ENCODE measurements around the gene APOM. TPM values are rescaled to one million over a fixed set of nuclear protein-coding genes. Genes with fewer than 3 reads are reported as not detected.

Gene APOM
- total RNA-seq, 1 donor from 2014 or later, result 2.2 TPM

DNA sequence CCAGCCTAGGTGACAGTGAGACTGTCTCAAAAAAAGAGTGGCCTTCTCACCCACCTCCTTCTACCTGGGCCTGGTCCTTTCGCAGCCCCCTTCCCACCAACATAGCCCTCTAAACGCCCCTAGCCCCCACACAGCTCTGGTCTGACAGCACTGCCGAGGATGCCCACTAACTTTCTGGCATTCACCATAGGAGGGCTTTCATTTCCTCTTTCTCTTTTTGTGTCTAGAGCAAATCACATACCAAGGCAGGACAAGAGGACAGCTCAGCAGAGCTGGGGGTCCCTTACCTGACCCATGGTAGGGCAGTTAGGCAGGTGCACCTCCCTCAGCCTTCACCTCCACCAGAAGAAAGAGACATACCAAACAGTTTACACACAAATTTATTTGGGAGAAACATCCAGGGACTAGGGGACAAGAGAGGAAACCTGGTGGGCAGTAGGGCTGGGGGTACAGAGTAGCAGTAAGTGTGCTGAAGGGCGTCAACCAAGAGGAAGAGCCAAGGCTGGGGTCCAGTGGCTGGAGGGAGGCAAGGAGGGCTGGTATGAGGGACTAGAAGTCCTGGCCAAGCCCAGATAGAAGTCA is 20.7 kb downstream of the APOM start:
- H3K4me1 Mint-ChIP-seq, result peaks cover 26% of the 10 kb centered on the region
- ChIA-PET CTCF (interaction anchor here (0.8 kb wide), 1 partner anchor 277 kb away, joined by 3 read pairs; no protein-coding TSS in a partner anchor), POLR2A (interaction anchor here (0.6 to 1.0 kb wide), 3 partner anchors 13 to 135 kb away, joined by 3 read pairs; no protein-coding TSS in a partner anchor)
- intact Hi-C loops (cut with micrococcal nuclease), result no loop called here
- DNase-seq, result no peak
- peaks cover 26% of the 10 kb centered on the region for H3K36me3 Mint-ChIP-seq (ENCODE audit: low read depth)
- TF ChIP-seq, protein P1, sequence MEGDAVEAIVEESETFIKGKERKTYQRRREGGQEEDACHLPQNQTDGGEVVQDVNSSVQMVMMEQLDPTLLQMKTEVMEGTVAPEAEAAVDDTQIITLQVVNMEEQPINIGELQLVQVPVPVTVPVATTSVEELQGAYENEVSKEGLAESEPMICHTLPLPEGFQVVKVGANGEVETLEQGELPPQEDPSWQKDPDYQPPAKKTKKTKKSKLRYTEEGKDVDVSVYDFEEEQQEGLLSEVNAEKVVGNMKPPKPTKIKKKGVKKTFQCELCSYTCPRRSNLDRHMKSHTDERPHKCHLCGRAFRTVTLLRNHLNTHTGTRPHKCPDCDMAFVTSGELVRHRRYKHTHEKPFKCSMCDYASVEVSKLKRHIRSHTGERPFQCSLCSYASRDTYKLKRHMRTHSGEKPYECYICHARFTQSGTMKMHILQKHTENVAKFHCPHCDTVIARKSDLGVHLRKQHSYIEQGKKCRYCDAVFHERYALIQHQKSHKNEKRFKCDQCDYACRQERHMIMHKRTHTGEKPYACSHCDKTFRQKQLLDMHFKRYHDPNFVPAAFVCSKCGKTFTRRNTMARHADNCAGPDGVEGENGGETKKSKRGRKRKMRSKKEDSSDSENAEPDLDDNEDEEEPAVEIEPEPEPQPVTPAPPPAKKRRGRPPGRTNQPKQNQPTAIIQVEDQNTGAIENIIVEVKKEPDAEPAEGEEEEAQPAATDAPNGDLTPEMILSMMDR (IDR thresholded peaks at IDR 0.05), result no peak
- H3K9me3 Mint-ChIP-seq, result no peaks in the 10 kb centered on the region
- no peak overlapping the region for H3K4me3 Mint-ChIP-seq
- peak overlapping the region; percentile 27 for H3K27ac Mint-ChIP-seq
- peak; percentile 20 for ATAC-seq (ENCODE audit: low read depth)
- no peaks in the 10 kb centered on the region for H3K27me3 Mint-ChIP-seq

DNA sequence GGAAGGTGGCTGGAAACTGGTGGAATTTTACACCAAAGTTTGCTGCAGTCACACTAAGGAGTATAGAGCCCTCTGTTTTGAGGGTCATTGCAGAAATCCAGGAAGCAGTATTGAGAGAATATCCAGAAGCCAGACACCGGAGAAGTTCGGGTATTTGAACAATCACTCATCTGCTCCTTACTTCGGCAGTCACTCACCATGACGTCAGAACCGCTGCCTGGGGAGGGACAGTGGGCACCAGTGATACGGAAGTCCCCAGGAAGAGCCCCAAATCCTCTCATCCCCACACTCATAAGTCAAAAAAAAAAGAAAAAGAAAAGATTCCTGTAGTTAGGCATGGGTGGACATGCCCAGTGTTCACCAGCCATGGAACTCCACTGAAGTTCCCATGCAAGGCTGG is 21.2 kb downstream of the APOM start:
- no peak for ATAC-seq (ENCODE audit: low read depth)
- H3K4me3 Mint-ChIP-seq, result no peak overlapping the region
- intact Hi-C loops (cut with micrococcal nuclease), result no loop called here
- TF ChIP-seq, protein P1 (IDR thresholded peaks at IDR 0.05), result no peak
- peaks cover 31% of the 10 kb centered on the region for H3K4me1 Mint-ChIP-seq
- H3K9me3 Mint-ChIP-seq, result no peaks in the 10 kb centered on the region
- H3K27ac Mint-ChIP-seq, result no peak overlapping the region
- H3K36me3 Mint-ChIP-seq (ENCODE audit: low read depth), result peaks cover 22% of the 10 kb centered on the region
- DNase-seq, result no peak
- POLR2A ChIA-PET, result interaction anchor here (1.0 kb wide), 1 partner anchor 61 kb away, joined by 3 read pairs; no protein-coding TSS in a partner anchor
- H3K27me3 Mint-ChIP-seq, result no peaks in the 10 kb centered on the region
- CTCF ChIA-PET, result no interaction called here

DNA sequence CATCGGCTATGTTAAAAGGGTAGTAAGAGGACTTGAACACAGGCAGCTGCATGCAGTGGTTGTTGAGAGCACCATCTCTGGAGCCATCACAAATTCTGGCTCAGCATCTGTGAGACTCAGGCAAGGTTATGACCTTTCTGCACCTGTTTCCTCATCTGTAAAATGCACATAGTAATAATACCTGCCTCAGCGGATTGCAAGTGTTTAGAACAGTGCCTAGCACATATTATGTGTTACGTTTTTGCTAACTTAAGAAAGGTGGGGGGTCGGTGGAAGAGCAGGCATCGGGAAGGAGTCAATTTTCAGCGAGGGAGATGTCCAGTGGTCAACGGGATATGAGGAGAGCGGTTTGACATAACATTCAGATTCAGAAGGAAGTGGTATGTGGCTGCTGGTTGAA is 22.3 kb downstream of the APOM start:
- POLR2A ChIA-PET, result interaction anchor here (1.0 kb wide), 1 partner anchor 13 kb away, joined by 3 read pairs; the partner anchor contains the start of gene GPANK1
- intact Hi-C loops (cut with micrococcal nuclease), result no loop called here
- H3K27ac Mint-ChIP-seq, result no peak overlapping the region
- no peak overlapping the region for H3K4me3 Mint-ChIP-seq
- H3K27me3 Mint-ChIP-seq, result no peaks in the 10 kb centered on the region
- no peaks in the 10 kb centered on the region for H3K9me3 Mint-ChIP-seq
- H3K4me1 Mint-ChIP-seq, result peaks cover 36% of the 10 kb centered on the region
- ATAC-seq (ENCODE audit: low read depth), result no peak
- DNase-seq, result no peak
- CTCF ChIA-PET, result interaction anchor here (0.9 kb wide), 1 partner anchor 92 kb away, joined by 3 read pairs; no protein-coding TSS in a partner anchor
- TF ChIP-seq, protein P1 (IDR thresholded peaks at IDR 0.05), result no peak
- peaks cover 11% of the 10 kb centered on the region for H3K36me3 Mint-ChIP-seq (ENCODE audit: low read depth)

DNA sequence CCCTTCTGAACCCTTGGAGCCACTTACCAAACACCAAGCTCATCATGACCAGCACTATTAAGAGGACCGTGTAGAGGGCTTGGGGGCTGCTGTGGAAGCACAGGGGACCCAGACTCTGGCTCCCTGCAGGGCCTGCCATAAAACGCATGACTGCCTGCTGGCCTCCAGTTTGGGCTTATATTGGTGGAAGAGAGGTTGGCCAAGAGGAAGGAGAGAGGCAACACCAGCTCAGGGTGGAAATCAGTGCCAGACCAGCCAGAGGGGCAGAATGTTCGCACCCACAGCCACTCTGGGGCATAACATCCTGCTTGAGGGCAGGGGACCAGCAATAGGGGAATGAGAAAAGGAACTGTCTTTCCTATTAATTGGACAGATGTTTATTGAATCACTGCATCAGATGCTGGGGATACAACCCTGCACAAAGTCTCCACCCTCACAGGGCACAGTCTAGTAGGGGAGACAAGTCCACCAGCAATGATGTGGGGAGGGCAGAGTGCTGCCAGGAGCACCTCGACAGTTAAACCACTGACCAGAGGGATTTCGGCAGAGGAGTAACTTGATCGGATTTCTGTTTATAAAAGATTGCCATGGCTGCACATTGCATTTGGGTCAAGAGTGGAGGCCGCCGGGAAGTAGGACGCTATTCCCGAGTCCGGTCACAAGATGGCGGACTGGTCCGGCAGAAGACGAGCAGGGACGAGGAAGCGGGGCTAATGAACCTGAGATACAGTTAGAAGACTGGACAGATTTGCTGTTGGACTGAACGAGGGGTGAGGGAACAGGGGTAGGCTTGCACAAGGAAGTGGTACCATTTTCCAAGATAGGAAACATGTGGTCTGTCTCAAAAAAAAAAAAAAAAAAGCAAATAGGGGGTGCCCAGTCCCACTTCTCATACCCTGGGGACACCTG is 24.8 kb downstream of the APOM start, which contains the start of gene LY6G5C:
LY6G5C (minus strand) TSS at position 842 of the 909 bp plus-strand sequence; CDS start at position 148, 694 bp downstream.
- intact Hi-C loops (cut with micrococcal nuclease), result loop anchor here (1.0 to 5.0 kb wide), 9 partner anchors 22 to 272 kb away; partner anchors contain the start of genes ABHD16A and ATP6V1G2
- POLR2A ChIA-PET, result interaction anchor here (0.7 to 2.3 kb wide), 14 partner anchors 16 to 186 kb away, joined by 3 to 23 read pairs (median 4); partner anchors contain the start of genes ABHD16A, BAG6, C6orf47 and CLIC1

More for the DNA sequence above, 24.8 kb downstream of the APOM start, which contains the start of gene LY6G5C:
- DNase-seq, result peak; percentile 46
- ATAC-seq (ENCODE audit: low read depth), result peak; percentile 75
- CTCF ChIA-PET, result interaction anchor here (0.7 to 3.6 kb wide), 8 partner anchors 19 to 271 kb away, joined by 3 to 22 read pairs (median 6); partner anchors contain the start of gene HSPA1B
- Mint-ChIP-seq H3K4me1 (peaks cover 40% of the 10 kb centered on the region), H3K27ac (peak within 1 kb of the TSS; percentile 72), H3K27me3 (no peaks in the 10 kb centered on the region), H3K9me3 (no peaks in the 10 kb centered on the region), H3K36me3 (ENCODE audit: low read depth) (peaks cover 4% of the 10 kb centered on the region), H3K4me3 (peak within 1 kb of the TSS; percentile 84)
- TF ChIP-seq, protein P1 (IDR thresholded peaks at IDR 0.05), result no peak
